Measurements from ENCODE around the gene MLNR.

MLNR gene

GRCh38 chr13:49240017-49240416 lies 19.9 kb downstream of the MLNR start:
- TF ChIP-seq CTCF (IDR thresholded peaks at IDR 0.05; ENCODE audit: control insufficient read depth, insufficient read depth, low read depth, low read length, missing control alignments), result peak; percentile 63
- no peak overlapping the region for H3K4me3 ChIP-seq (ENCODE audit: control insufficient read depth, low read depth, low read length)
- DNase-seq (ENCODE audit: low read depth), result no peak

- DNase-seq (ENCODE audit: low read depth), result no peak
- no peak for TF ChIP-seq CTCF (IDR thresholded peaks at IDR 0.05; ENCODE audit: control insufficient read depth, insufficient read depth, low read depth, low read length, missing control alignments)
- no peak overlapping the region for H3K4me3 ChIP-seq (ENCODE audit: control insufficient read depth, low read depth, low read length)
These were observed 21.2 kb downstream of the MLNR start for GRCh38 chr13:49241296-49241695.

- TF ChIP-seq CTCF (IDR thresholded peaks at IDR 0.05; ENCODE audit: control insufficient read depth, insufficient read depth, low read depth, low read length, missing control alignments), result no peak
- DNase-seq (ENCODE audit: low read depth), result no peak
- H3K4me3 ChIP-seq (ENCODE audit: control insufficient read depth, low read depth, low read length), result no peak overlapping the region
These were observed 25.0 kb downstream of the MLNR start for GRCh38 chr13:49245101-49245500.

- no peak for TF ChIP-seq CTCF (IDR thresholded peaks at IDR 0.05; ENCODE audit: control insufficient read depth, insufficient read depth, low read depth, low read length, missing control alignments)
- DNase-seq (ENCODE audit: low read depth), result no peak
- H3K4me3 ChIP-seq (ENCODE audit: control insufficient read depth, low read depth, low read length), result peak overlapping the region; percentile 68
These were observed 26.9 kb downstream of the MLNR start for GRCh38 chr13:49246850-49247642.

GRCh38 chr13:49247643-49248621 lies 27.8 kb downstream of the MLNR start, which contains the start of gene CDADC1:
Gene CDADC1, plus strand, starts transcription at chr13:49247925. Its CDS starts 113 bp downstream, at chr13:49248038.
- peak; percentile 70 for DNase-seq (ENCODE audit: low read depth)
- H3K4me3 ChIP-seq (ENCODE audit: control insufficient read depth, low read depth, low read length), result peak within 1 kb of the TSS; percentile 68
- TF ChIP-seq CTCF (IDR thresholded peaks at IDR 0.05; ENCODE audit: control insufficient read depth, insufficient read depth, low read depth, low read length, missing control alignments), result no peak

- peak overlapping the region; percentile 68 for H3K4me3 ChIP-seq (ENCODE audit: control insufficient read depth, low read depth, low read length)
- no peak for DNase-seq (ENCODE audit: low read depth)
These were observed 28.5 kb downstream of the MLNR start for GRCh38 chr13:49248622-49249002.

More at GRCh38 chr13:49248622-49249002, 28.5 kb downstream of the MLNR start:
- peak; percentile 28 for TF ChIP-seq CTCF (IDR thresholded peaks at IDR 0.05; ENCODE audit: control insufficient read depth, insufficient read depth, low read depth, low read length, missing control alignments)

Measured in AG09309 (cell line).